Adrenal gland (tissue), 5 donors: ENCODE results near the gene MBP.

Source experiments
- POLR2A ChIP-seq, 2 donors: fragments of 450-650 bp; IDR thresholded peaks; one replicate each; pipeline ENCODE4 v1.6.1; 2017; ENCODE audit warnings: antibody characterized with exemption in 2 of 2, mild to moderate bottlenecking in 2 of 2, moderate library complexity in 1 of 2
- TF ChIP-seq, protein P1 (sequence below), 6 experiments: fragments of 450-650 bp in 4 of 6; fragments of 200-600 bp in 2 of 6; sonication (generic) in 1 of 6; IDR thresholded peaks; 1 replicate in 5 of 6; 2 replicates in 1 of 6; pipeline versions ENCODE4 v1.5.1 to v1.8.0; 2016 to 2021; ENCODE audit warnings: antibody characterized with exemption in 6 of 6, mild to moderate bottlenecking in 2 of 6, moderate library complexity in 1 of 6
- donor health status: DM: no; HTN: no; CAD: no.

DNA sequence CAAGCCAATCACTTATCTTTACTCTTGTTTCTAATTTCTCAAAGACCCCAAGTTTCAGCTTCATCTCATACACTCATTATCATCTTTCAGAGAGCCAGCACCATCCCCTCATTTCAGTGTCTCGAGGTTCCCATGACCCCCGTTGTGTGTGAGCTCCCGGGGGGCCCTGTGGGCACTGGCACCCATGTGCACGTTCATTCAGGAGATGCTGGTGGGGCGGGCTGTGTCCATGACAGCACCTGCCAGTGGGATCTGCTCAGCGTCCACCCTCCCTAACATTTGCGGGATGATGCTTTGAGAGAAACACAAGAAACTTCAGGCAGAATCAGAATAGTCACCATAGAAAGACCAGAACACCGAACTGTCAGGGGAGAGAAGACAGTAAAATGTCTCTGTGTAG, 120.5 kb downstream of the MBP start:
- TF ChIP-seq, protein P1, sequence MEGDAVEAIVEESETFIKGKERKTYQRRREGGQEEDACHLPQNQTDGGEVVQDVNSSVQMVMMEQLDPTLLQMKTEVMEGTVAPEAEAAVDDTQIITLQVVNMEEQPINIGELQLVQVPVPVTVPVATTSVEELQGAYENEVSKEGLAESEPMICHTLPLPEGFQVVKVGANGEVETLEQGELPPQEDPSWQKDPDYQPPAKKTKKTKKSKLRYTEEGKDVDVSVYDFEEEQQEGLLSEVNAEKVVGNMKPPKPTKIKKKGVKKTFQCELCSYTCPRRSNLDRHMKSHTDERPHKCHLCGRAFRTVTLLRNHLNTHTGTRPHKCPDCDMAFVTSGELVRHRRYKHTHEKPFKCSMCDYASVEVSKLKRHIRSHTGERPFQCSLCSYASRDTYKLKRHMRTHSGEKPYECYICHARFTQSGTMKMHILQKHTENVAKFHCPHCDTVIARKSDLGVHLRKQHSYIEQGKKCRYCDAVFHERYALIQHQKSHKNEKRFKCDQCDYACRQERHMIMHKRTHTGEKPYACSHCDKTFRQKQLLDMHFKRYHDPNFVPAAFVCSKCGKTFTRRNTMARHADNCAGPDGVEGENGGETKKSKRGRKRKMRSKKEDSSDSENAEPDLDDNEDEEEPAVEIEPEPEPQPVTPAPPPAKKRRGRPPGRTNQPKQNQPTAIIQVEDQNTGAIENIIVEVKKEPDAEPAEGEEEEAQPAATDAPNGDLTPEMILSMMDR (IDR thresholded peaks at IDR 0.05), result no peak
- TF ChIP-seq POLR2A (IDR thresholded peaks at IDR 0.05), result no peak
